SIG-M5 treated with dmso at 0.1 percent for 504 hours (cell line): ENCODE data around the gene FOCAD.

Experiments
- DNase-seq: peaks from one replicate; lab custom pipeline; 2025; ENCODE audit not compliant: unreplicated experiment; lab: John Stamatoyannopoulos, UW

Gene FOCAD

DNA sequence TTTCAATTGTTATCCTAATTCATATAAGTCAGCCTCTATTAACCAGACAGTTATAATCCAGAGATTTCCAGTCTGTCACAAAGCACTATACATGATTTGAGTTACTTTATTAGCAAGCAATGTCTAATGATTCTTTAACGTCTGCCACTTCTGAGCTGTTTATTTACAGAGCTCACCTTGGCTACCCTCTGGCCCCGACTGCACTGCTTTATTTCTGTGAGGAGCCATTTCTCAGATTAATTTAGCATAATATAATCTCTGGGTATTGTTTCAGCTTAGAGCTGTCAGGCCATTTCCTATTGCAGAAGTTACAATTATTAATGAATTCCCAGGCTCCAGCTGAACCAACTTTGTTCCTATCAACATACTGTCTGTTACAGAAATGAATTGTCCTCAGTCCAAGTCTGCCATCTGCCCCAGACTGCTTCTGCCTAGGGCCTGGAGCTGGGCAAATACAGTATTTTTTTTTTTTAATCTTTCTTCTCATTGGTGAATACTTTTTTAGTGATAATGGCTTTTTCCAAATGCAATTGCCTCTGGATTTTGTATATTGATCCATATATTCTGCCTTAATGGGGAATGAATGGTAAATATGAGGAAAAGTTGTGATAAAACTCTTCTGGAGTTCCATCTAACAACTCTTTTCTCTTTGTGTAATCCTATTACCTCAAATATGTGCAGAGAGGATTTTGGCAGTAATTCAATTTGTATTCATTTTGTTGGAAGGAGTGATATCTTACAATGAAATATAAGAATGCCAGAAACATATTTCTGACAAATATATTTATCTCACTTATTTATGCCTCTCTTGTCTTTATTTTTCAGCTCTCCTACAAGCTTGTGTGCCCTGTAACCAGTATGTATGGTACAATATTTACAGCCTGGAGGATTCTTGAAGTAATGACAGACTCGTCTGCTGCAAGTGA is 104.7 kb downstream of the FOCAD start:
- no peak for DNase-seq

GRCh38 chr9:20790721-20791120 is 106.7 kb downstream of the FOCAD start:
- no peak for DNase-seq

- DNase-seq: no peak
Measured at GRCh38 chr9:20791682-20792081, 107.6 kb downstream of the FOCAD start.

DNA sequence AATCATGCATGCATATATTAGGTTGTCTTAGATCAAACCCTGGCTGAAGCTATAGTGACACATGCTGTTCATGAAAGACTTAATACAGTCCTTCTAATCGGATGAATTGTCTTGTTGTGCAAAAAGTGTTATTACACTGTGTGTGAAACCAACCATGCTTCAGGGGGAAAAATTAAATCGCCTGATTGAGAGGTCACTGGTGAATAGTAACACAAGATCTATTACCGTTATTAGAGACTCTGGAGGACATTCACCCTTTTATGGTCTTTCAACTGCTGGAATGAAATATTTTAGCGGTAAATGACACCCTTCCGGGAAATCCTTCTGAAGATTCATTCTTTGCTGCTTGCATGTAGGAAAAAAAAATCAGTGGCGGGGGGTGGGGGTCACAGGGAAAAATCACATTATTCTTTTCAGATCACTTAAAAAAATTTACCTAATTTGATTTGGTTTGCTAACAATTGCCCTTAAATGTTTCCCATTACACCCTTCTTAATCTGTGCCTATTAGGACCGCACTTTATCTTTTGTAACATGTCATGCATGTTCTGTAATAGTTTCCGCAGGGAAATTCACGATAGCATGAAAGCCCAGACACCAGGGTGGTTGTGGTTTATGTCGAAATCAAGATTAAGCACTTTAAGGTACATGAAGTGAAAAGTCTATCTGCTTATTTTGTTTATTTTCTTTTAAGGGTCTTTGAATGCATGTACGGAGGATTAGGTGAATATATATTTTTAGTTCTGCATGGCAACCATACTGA is 120.6 kb downstream of the FOCAD start:
- DNase-seq: no peak

GRCh38 chr9:20805766-20806165 is 121.7 kb downstream of the FOCAD start:
- no peak for DNase-seq

GRCh38 chr9:20808002-20808401 is 123.9 kb downstream of the FOCAD start:
- DNase-seq: no peak

DNA sequence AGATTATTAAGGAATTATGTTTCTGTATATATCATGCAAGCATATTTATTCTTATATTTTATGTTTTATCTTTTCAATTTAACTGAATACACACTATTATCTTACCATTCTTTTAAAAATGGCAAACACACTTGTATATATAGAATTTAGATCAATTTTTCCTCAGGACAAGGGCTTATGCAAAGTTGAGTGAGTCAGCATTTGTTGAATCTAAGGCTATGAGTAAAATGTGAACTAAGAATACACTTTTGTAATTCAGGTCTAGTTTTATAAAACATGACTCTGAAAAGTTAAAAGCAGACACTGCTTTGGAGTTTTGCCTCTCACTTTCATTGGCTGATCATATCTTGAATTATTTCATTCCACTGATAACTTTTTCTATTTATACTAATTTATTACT is 127.8 kb downstream of the FOCAD start:
- DNase-seq: no peak

GRCh38 chr9:20815923-20816703 is 132.1 kb downstream of the FOCAD start:
- no peak for DNase-seq

DNA sequence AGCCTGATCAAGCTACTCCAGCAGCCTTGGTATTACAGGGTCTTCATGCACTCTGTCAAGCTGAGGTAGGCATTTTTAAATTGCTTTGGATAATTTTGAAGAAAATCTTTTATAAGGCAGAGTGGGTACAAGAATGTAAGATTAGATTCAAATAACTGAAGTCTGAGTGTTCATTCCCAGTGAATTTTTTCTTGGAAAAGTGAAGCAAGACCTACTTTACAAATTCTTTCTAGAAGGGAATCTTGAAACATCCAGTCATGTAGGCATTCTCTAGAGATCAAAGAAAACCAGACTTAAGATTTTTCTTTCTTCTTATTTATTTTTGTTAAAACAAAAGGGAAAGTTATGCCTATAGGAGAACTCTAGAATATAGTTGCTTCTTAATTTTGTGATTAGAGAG is 139.0 kb downstream of the FOCAD start:
- DNase-seq: no peak

DNA sequence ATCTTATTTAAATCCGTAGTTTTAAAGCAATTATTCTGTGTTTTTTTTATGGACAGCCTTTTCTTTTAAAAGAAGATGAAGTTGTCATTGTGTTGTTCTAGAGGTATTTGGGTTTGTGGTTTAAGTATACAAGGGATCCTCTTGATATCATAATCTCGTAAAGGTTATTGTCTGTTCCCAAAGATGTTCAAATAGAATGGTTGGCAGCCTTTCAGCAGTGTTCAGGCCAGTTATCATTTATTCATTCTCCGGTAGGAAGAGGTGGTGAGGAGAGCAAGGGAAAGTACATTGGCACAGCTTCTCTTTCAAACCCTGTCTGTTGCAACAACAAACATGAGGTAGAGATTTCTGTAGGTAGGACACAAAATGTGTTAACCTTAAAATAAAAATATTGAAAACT is 147.0 kb downstream of the FOCAD start:
- no peak for DNase-seq

- DNase-seq: no peak
Measured at GRCh38 chr9:20832775-20833174, 148.7 kb downstream of the FOCAD start.

DNA sequence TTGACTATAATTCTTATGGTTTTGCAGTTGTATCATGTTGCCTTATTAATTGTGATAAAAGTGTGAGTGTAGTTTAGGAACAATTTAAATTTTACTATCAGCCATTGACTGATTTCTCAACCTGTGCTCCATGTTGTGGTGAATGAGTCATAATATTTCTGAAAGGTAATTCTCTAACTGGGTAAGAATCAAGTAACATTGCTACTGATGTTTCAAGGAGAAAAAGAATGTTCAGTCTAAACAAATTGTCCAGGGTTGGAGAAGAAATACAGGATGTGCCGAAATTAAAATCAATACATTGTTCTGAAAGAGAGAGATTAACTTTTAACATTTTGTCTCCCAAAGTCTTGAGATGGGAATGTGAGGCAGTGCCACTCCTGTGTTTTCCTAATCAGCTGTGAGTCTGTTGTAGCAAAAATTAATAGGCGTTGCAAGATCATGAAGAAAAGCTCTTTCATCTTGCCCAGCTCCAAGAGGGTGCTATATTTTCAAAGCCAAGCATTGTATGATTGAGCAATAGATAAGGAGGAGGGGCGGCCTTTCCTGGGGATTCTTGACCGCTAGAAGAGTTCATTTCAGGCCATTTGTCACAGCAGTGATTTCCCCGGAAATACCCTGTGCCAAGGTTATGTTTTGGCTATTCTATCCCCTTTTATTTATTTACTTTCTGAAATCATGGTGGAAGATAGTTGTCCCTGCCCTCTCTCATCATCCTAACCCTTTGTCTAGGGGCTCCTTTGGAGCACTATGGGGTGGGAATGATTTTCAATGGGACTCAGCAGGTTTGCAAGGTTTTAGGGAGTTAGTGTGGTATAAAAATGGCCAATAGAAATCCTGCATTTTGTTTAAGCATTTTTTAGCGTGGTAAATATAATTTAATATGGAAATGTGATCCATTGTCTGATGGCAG is 151.6 kb downstream of the FOCAD start:
- no peak for DNase-seq

DNA sequence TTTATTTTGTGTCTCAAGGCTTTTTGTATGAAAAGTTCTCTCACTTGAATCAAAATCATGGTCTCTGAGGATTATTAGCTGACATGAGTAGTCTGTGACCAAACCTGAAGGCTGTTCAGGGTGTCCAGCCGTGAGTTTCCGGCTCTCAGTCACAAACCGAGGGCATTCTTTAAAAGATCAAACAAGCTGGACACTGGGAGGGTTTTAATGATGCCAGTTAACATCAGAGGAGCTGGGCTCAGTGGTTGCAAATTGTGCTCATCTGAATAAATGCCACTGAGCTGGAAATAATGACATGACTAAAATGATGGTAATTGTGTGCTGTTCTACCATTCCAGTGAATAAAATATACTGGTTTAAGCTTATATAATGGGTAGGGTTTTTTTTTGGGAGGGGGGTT is 153.1 kb downstream of the FOCAD start:
- no peak for DNase-seq

DNA sequence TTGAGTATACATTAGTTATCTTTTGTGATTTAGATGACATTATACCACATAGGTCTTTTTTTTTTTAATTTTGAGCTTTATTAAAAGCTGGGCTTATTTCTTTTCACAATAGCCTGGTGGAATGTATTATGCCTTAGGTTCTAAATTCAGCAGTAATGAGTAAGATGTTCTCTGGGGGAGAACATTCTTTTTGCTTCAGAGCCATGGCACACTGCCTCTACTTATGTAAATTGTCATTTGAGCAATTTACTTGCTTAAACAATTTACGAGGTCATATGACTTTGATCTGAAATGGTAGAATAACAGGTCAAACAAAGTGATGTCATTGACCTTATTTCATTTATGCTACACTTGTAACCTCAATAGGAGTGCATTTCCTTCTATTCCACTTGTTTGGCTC is 154.2 kb downstream of the FOCAD start:
- no peak for DNase-seq

- DNase-seq: no peak
Measured at GRCh38 chr9:20844916-20845315, 160.9 kb downstream of the FOCAD start.

DNA sequence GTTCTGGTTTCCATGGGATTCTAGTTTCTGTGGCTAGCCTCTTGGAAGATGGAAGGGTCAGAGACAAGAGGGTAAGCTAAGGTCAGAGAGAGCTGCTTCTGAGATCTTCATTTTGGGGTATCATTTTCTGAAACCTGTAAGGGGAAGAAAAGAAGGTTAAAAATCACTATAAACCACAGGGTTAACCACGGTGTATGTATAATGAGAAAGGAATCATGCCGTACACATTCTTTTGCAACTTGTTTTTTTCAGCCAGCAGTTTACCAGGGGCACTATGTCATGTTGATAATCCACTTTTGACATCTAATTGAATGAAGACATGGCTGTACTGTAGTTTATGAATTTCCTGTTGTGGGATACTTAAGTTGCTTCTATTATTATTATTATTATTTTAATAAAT is 164.4 kb downstream of the FOCAD start:
- DNase-seq: no peak

- DNase-seq: no peak
Measured at GRCh38 chr9:20853866-20854265, 169.8 kb downstream of the FOCAD start.

DNA sequence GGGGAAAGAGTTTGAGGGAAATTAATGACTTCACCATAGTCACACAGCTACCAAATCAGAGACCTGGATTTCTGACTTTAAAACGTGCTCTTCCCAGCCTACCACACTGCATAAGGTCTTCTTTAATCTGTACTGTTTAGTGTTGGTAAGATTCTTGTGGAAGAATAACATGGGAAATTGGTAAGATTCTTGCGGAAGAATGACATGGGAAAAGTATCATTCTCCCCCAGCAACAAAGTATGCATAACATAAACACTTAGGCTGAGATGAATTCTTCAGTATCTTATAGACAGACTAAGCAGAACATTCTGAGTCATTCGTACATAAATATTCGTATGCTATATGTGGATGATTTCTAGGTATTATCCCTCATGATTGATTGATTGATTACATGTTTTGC is 170.4 kb downstream of the FOCAD start:
- DNase-seq: no peak

DNA sequence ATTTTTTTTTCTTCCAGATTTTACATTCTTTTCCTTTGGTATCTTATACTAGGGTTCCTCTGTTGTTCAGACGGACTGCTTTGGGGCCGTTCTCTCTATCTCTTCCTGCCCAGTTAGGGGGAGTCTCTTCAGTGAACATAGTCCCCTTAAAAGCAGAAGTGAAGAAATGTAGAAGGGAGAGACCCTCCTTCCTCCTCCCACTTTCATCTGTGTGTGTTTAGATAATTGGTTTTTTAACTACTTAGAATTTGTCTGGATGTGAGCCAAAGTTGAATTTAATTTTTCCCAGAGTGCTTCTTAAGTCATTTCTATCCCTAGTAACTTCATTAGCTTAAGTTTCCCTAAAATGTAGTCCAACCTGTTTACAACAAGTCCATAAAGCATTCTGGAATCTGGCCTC is 179.9 kb downstream of the FOCAD start:
- DNase-seq: no peak

DNA sequence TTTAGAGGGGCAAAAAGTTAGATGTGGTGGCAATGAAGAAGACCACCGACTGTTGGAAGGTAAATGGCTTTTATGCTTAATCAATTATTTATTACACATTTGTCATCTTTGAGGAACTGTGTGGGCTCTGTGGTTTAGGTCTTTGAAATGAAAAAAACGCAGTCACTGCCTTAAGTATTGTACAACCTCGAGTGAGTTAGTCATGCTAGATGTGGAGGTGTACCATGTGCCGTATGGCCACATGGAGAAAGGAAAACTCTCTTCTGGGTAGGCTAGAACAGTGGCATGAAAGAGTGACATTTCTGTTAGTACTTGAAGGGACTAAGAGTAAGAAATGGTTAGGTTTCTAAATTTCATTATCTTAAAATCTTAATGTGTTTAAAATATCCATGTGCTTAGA is 181.3 kb downstream of the FOCAD start:
- peak; percentile 5 for DNase-seq
